Iris pigment epithelial cell (primary cell): ENCODE measurements around the gene BUD23.
"Not testable (repeated sequence)": the region's sequence is repeated elsewhere in the genome, so short reads cannot be mapped to it uniquely, and the experiment has no call there.

Experiments used
- DNase-seq: peaks from one replicate; pipeline ENCODE4 v3.0.0-alpha.2; 2011; ENCODE audit warnings: low read depth

The BUD23 gene

GRCh38 chr7:73701357-73701995 lies 18.1 kb downstream of the BUD23 start:
- DNase-seq: peak; percentile 52

DNA sequence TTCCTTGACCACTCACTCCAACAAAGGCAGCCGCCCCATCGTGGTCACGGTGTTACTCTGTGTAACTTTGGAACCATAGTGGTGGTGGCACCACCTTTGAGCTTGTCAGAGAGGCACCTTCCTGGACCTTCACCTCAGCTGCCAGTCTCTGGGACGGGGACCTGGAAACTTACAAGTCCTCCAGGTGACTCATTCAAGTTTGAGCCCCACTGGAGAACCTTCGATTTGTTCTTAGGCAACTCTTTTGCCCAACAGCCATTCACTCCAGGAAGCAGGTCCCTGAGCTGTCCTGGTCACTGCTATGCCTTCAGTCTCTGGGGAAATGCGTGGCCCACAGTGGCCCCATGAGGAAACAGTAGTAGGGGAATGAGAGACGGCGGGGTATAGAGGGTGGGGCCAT lies 18.8 kb downstream of the BUD23 start:
- DNase-seq: no peak

DNA sequence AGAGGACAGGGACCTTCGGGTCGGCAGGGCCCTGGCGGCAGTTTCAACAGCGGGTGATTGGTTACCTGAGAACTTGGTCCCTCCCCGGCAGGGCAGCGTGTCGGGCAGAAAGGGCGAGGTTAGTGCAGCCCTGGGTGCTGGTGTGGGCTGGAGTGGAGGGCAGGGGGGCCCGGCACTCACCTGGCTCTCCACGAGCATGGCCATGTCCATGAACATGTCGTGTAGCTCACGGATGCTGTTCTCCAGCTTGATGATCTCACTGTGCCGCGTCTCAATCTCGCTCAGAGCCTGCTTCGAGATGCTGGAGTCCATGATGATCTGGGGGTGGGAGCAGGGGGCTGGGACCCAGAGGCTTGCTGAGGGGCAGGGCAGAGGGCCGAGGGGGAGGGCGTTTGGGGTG lies 19.3 kb downstream of the BUD23 start:
- no peak for DNase-seq

DNA sequence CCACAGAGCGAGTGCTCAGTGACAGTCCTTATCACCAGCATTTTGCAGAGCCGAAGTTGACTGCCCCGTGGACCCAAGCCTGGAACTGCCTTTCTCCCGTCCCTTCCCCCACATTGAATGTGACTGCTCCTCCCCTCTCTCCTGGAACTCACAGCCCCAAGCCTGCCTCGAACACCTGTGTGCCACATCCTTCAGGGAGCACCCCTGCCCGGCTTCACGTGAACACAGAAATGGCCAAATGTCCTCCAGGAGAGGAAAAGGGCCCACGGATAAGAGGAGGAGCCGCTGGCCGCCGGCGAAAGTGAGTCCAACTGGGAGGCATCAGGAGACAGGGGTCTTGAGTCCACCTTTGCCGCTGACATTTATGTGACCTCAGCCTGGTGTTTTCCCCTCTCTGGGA lies 19.8 kb downstream of the BUD23 start:
- no peak for DNase-seq

GRCh38 chr7:73703757-73704639 lies 20.6 kb downstream of the BUD23 start:
- DNase-seq: peak; percentile 69

DNA sequence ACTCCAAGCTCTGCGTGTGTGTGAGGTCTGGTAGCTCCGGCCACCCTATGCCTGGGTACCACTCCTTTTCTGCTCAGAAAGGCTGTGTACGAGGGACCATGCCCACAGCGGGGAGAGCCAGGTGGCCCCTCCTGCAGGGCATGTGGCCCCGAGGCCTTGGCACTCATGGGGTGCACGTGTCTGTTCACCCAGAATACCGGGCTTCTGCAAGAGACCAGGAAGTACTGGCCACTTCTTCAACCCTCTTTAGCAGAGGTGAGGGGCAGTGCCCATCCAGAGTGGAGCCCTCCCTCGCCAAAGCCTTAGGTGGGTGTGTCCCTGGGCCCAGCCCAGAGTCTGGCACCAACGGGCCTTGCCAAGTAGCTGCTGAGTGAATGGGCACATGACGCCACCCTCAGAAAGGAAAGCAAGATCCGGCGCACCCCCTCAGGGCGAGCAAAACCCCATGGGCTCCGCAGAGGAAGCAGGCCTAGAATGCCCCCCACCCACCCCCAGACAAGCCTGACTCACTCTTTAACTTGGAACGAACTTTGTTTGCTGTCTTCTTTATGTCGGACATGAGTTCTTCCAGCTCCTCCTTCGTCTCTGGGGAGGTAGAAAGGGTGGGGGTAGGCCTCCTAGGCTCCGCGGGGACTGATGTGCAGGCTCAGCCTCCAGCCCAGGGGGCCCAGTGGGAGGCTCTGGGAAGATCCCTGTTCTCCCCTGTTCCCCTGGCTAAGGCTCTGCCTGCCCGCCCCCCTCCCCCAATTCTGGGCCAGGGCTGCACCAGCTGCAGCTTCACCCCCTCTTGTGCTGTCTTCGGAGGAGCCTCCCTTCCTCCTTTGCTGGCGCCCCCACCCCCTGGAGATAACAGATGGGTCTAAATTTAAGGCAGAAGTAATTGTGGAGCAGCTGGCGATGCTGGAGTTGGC lies 21.5 kb downstream of the BUD23 start:
- DNase-seq: peak; percentile 71

GRCh38 chr7:73705551-73705920 lies 22.1 kb downstream of the BUD23 start:
- no peak for DNase-seq

DNA sequence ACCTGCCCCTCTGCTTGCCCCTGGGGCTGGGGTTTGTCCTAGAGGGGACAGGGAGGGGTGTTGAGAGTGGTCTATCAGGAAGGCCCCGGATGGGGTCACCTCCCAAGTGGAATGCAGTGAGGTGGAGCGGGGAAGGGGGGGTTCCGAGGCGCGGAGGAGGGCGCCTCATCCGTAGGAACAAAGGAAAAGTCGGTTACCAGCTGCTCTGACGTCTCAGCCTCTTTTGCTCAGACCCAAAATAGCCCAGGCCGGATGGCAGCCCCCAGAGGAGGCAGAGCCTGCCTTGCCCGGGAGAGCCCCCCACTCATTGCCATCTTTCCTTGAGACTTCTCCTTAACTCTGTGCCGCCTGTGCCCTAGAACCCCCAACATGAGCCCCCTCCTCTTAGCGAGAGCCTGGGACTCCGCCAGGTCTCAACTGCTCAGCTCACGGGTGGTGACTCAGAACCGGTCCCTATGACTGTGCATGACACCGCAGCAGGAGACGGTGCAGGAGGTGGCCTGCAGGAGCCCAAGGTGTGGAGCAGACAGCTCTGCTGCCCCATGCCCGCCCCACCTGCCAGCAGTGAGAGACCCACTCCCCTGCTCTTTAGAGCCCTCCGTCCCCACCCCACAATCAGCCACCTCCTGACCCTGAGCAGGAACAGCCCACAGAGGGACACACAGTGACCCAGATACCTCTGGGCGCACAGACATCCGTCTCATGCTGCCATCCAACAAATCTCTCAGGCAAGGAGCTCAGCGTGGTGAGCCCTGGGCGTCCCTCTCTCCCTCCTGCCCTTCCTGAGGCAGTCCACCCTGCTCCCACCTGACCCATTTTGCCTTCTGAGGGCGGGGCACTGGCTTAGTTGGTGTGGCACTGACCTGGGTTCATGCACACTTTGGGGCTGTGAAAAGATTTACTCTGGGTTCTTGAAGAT lies 23.0 kb downstream of the BUD23 start:
- DNase-seq: peak; percentile 44

DNA sequence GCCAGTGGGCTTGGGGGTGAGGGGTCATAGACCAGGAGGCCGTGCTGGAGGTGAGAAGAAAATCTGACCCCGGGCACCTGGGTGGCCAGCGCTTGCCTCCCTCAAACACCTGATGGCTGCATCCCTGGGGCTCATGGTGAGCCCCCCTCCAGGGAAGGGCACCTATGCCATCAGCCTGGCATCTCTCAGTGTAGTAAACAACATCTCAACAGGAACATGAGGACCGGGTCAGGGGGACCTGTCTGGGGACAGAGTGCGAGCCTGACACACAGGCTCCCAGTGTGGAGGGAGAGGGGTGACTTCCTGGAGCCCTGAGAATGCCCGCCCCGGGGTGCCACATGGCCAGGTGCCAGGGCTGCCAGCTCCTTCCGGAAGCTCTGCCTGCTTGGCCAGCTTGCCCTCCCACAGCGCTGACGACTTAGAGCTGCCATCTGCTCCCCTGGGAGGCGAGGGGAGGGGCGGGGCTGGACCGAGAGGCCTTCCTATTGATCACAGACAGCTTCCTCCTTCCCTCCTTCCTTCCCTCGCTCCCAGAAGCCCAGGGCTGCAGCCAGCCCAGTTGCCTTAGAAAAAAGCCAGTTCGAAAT lies 23.7 kb downstream of the BUD23 start:
- DNase-seq: no peak

DNA sequence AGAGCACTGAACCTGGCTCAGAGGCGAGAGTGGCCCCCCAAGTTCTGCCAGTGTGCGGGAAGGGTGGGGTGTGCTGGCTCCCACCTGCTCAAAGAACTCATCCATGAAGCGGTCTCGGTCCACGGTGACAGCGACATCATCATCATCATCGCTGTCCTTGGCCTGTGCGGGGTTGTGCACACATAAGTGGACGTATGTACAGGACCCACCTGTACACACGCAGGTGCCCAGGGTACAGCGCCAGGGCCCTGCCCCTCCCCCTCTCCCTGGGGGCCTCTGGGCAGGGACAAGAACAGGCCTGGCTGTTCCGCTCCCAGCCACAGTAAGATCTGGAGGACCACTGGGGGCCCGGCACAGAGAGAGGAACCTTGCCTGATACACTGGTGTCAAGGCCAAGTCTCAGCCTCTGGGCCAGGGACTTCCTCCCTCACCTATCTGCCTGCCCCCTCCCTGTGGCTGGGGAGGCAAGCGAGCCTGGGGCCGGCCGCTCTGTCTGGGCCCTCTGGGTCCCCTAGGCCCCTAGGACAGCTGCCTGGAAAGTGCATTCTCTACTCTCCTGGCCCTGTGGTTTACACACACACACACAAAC lies 25.7 kb downstream of the BUD23 start:
- no peak for DNase-seq

- DNase-seq: no peak
Measured at GRCh38 chr7:73712773-73713172, 29.4 kb downstream of the BUD23 start.

- not testable (repeated sequence) for DNase-seq
Measured at GRCh38 chr7:73713319-73713718, 29.9 kb downstream of the BUD23 start.

DNA sequence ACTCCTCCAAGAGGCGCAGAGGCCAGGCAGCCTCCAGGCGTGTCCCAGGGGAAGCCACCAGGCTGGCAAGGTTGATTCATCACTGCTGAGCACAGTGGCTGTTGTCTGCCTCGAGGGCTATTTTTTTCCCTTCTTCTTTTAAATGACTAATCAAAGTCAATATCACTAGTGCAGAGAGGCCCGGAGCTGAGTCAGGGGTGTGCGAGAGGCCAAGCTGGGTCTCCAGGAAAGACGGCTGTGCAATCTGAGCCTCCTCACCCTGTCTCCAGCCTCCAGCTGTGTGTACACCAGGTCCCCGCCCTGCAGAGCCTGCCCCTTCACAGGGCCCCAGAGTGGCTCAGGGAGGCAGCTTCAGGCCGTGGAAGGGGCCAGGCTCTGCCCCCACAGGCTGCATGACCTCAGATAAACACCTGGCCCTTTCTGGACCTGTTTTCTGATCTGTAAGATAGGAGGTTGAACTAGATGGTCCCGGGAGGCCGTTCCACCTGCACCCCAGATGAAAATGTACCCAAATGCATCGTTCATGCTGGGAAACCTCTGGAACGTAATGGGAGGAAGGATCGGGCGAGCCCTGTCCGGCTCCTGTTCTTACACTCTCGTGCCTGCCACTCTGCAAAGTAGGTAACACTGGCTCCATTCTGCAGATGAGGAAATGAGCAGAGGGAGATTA lies 32.4 kb downstream of the BUD23 start:
- DNase-seq: peak; percentile 97

GRCh38 chr7:73716318-73716890 lies 33.0 kb downstream of the BUD23 start:
- no peak for DNase-seq

DNA sequence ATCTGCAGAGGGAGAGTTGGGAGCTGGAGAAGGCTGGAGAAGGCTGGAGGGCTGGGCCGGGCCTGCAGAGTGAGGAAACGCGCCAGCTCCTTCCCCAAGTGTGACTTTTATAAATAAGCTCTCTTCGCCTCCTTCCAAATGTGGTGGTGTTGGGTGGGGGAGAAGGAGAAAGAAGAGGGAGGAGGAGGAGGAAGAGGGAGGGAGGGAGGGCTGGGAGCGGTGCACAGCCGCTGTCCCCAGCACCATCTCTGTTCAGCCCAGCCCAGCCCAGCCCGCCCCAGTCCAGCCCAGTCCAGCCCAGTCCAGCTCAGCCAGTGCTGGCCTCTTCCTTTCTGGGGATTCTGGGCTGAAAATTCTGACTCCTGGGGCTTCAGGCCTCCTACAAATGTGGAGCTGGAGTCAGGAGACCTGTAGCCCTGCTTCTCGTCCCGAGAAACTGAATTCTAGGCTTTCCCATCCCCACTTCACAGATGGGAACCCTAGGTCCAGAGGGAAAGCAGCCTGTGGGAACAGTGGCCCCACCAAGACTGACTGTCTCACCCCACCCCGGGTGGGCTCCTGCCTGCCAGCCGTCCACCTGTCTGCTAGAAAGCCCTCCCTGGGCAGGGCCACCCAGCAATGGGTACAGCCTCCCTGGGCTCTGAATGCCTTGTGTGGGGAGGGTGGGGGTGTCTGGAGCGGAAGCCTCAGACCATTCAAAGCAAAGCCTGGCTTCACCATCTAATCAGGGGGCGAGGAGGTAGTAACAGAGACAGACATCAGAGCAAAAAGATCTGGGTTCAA lies 33.8 kb downstream of the BUD23 start:
- DNase-seq: peak; percentile 52

DNA sequence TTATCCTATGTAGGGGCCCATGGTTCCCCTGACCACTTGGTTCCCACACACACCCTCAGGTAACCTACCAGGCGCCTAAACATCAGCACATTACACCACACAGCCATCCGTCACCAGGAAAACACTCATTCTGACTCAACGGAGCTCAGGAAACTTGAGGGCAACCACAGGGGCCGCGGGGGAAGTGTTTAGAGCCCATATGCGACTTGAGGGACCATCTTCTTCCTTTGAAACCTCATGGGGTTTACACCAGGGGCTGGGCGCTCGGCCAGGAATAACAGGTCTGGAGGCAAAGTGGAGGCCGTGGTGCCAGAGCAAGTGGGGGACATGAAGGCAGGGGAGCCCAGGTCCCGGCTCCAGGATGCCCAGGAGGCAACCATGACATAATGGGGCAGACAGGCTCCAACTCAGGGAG lies 34.6 kb downstream of the BUD23 start:
- peak; percentile 97 for DNase-seq

GRCh38 chr7:73718438-73718881 lies 35.1 kb downstream of the BUD23 start:
- peak; percentile 20 for DNase-seq

DNA sequence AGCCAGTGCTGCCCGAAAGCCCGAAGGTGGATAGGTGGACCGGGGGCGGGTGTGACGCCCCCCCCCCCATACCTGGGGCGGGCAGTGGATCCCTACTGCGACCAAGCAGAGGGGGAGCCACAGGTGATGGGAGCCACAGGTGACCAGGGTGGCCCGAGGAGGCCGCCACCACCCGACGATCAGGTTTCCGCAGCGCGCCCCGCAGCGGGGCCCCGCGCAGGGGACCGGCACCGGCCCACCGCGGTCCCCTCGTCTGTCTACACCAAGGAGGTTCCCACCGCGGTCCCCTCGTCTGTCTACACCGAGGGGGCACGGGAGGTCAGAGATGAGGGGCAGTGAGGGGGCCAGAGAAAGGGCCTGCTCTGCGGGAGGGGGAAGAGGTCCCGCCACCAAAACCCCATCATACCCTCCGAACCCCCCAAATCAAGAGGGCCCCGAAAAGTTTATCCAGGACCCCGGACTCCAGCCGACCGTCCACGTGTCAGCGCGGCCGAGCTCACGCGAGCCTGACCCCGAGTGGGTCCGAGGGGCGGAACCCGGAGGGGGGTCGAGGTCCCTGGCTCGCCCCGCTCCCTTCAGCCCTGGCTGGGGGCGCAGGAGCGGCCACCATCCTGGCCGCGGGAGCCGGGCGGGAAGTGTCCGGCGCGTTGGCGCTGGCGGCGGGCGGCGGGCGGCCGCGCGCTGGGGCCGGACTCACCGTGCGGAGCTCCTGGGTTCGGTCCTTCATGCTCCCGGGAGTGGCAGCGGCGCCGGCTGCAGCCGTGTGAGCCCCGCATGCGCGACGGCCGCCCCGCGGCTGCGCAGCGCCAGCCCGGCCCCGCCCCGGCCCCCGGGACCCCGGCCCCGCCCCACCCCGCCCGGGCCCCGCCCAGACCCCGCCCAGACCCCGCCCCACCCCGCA lies 35.8 kb downstream of the BUD23 start, which contains the start of gene STX1A:
STX1A (minus strand) TSS at position 765 of the 901 bp plus-strand sequence; CDS start at position 727, 38 bp downstream.
- peak; percentile 72 for DNase-seq
